HG03460 (cell line): ENCODE measurements around the gene PADI1.
"Not testable (repeated sequence)": the region's sequence is repeated elsewhere in the genome, so short reads cannot be mapped to it uniquely, and the experiment has no call there.

Experiments used
- ATAC-seq: cut with Tn5 transposase; IDR thresholded peaks from one replicate; pipeline ENCODE4 v1.9.1; 2021; ENCODE audit not compliant: unreplicated experiment

The PADI1 gene

GRCh38 chr1:17239420-17239819 lies 34.5 kb downstream of the PADI1 start:
- ATAC-seq, result no peak

- ATAC-seq, result not testable (repeated sequence)
These were observed 36.3 kb downstream of the PADI1 start for GRCh38 chr1:17241011-17241779.

- ATAC-seq, result not testable (repeated sequence)
These were observed 36.8 kb downstream of the PADI1 start for GRCh38 chr1:17241780-17242074.

GRCh38 chr1:17243274-17243673 lies 38.3 kb downstream of the PADI1 start:
- ATAC-seq, result no peak

DNA sequence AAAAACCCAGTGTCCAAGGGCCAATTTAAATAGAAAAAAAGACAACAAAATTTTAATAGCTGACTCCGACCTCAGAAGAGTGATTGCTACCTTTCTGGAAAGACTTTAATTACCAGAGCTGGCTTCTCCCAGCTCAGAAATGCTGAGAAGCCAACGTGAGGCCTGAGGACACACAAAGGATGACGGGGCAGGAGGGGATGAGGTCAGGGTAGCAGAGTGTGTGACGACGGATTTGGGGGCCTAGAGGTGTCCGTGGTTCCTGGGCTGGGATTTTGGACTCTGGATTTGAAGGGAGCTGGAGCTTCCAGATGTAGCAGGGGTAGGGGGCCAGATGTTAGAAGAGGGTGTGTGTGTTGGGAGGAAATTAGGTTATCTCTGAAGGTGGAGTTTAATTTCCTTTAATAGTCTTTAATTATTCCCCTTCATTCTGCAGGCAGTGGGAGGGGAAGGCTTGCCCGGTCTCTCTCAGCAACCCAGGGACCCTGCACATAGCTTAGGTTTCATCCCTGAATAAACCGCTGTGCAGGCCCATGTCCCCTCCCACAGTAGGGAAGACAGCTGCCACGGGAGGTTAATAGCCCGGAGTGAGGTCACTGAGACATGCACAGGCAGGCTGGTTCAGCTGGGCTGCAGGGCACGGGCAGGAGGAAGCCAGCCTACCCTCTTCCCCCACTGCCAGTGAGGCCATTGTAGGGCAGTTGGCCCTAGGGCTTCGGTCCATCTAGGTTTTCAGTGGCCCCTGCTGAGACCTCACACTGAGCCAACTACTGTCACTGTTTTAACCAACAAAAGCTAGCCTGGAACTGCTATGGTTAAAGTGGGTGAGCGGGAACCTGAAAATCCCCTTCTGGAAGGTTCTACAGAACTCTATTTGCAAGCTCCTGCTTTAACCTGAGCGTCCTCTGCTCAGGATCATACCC lies 40.2 kb downstream of the PADI1 start:
- no peak for ATAC-seq

DNA sequence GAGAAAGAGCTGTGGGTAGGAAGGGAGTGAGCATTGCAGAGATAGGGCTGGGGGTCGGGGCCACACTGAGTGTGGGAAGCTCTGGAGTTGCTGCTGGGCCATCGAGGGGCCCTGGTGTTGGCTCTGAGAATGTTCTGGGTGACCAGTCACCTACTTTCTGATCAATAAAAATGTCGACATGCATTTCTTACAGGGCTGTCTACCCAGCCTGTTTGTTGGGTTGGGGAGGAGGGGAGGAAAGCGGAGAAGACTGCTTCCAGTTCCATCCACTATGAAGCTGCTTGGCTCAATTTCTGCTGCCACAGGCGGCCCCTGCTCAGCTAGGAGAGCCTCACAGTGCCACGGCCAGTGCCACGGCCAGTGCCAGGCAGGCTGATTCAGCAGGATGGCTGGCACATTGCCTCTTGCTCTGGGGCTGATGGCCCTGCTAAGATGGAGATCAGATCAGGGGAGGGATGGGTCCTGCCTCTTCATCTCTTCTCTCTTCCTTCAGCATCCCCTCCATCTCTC lies 40.9 kb downstream of the PADI1 start:
- no peak for ATAC-seq

- ATAC-seq, result no peak
These were observed 42.0 kb downstream of the PADI1 start for GRCh38 chr1:17246971-17247370.

GRCh38 chr1:17248781-17249180 lies 43.9 kb downstream of the PADI1 start, which contains the start of gene PADI3:
PADI3 (plus strand) TSS chr1:17249098; CDS start chr1:17249138, 40 bp downstream.
- no peak for ATAC-seq

DNA sequence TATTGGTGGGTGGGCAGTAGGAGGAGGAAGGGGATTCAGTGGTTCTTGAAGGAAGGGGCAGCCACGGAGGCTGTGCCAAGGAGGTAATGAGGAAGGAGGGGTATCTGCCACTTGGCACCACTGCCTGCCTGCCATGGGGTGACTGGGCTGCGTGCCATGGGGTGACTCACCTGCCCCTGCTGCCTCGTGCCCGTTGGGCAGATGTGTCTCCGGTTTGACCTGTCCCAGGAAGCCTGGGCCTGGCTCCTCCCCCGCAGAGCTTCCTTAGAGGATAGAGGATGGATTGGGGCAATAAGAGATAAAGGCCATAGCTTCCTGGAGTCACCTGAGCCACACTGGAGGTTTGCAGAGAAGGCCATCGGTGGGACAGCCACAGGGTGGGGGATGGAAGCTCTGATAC lies 45.7 kb downstream of the PADI1 start:
- no peak for ATAC-seq

GRCh38 chr1:17251246-17251645 lies 46.3 kb downstream of the PADI1 start:
- no peak for ATAC-seq

- no peak for ATAC-seq
These were observed 46.9 kb downstream of the PADI1 start for GRCh38 chr1:17251701-17252376.

DNA sequence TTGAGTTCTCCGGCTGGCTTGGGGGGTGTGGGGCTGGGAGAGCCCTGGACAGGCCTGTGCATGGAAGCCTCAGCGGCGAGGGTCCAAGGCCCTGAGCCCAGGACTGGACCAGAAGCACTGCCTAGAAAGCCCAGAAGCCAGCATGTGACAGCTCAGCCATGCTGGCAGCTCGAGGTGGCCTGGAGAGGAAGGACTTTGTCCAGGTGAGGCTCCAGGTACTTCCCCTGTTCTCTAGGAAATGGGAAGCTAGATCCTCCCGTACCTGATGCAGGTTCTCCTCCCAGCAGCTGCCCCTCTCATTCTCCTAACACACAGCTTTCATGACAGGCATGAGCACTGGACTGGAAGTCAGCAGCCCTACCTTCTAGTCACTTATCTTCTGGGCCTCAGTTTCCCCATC lies 50.4 kb downstream of the PADI1 start:
- ATAC-seq, result no peak

GRCh38 chr1:17258116-17258757 lies 53.3 kb downstream of the PADI1 start:
- ATAC-seq, result no peak

DNA sequence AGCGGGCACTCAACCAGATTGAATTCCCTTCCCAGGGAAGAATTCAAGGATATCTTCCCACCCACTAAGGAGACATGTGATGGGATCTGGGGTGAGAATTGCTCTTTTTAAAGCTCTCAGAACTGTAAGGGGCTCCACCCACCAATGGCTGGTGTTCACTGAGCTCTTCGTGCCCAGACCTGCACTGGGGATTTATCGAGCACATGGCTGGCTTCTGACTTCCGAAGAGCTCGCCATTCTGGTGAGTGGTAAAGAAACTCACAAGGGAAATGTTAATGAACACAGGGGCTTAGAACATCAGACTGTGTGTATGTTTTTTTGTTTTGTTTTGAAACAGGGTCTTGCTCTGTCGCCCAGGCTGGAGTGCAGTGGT lies 53.8 kb downstream of the PADI1 start:
- no peak for ATAC-seq

DNA sequence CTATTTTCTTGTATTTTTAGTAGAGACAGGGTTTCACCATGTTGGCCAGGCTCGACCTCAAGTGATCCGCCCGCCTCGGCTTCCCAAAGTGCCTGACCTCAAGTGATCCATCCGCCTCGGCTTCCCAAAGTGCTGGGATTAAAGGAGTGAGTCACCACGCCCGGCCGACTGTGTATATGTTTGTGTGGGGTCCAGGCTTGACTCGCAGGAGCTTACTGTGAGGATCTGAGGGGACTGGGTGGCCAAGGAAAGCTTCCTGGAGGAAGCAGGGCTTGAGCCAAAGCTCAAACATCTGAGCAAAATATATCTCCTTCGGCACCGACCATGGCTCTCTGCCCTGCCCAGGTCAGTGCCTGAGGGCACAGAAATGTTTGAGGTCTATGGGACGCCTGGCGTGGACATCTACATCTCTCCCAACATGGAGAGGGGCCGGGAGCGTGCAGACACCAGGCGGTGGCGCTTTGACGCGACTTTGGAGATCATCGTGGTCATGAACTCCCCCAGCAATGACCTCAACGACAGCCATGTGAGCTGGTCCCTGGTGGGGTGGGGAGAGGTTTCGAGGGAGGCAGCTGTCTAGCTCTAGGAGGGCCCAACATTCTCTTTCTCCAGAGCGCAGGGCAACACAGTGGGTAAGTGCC lies 54.4 kb downstream of the PADI1 start:
- ATAC-seq, result no peak

- ATAC-seq, result no peak
These were observed 55.3 kb downstream of the PADI1 start for GRCh38 chr1:17260264-17260663.

- no peak for ATAC-seq
These were observed 55.8 kb downstream of the PADI1 start for GRCh38 chr1:17260738-17261137.

DNA sequence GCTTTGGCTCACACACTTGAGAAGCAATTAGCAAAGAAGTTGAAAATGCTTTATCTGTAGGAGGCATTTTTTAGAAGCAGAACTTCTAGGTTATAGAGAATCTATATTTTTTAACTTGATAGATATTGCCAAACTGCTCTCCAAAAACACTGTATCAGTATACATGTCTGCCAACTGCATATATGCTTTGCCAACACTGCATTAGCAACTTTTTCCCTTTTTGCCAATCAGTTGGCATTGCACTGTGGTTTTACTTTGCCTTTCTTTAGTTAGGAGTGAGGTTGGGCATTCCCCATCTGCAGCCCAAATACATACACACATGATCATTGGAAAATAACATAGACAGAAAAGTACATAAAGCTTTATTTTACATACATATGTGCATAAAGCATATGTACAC lies 59.0 kb downstream of the PADI1 start:
- ATAC-seq, result no peak

DNA sequence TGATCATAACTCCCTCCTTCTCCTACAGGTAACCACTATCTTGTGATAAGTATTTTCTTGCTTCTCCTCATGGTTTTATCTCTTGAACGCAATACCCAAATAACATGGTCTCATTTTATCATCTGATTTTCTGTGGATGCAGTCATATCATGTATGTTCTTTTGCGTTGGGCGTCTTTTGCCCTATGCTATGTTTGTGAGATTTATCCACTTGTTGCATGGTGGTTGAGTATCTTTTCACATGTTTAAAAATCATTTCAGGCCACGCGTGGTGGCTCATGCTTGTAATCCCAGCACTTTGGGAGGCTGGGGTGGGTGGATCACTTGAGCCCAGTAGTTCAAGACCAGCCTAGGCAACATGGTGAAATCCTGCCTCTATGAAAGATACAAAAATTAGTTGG lies 59.5 kb downstream of the PADI1 start:
- no peak for ATAC-seq

GRCh38 chr1:17265162-17265561 lies 60.2 kb downstream of the PADI1 start:
- no peak for ATAC-seq

GRCh38 chr1:17265950-17266349 lies 61.0 kb downstream of the PADI1 start:
- ATAC-seq, result no peak
